Amygdala (tissue), 56 donors: ENCODE measurements around the gene SERPINE1.
"Not testable (repeated sequence)": the region's sequence is repeated elsewhere in the genome, so short reads cannot be mapped to it uniquely, and the experiment has no call there.

Experiments used
- DNase-seq, 56 donors: peaks; one replicate each; lab custom pipeline; 2025; lab: John Stamatoyannopoulos, UW

SERPINE1 gene

GRCh38 chr7:101121991-101122932 is 4.6 kb upstream of the SERPINE1 start:
- DNase-seq: peak in 19 of 56 donors; percentile 5 to 63 (median 14)

- DNase-seq: no peak
These were observed 3.8 kb upstream of the SERPINE1 start for GRCh38 chr7:101122933-101123702.

- no peak for DNase-seq
These were observed 3.2 kb upstream of the SERPINE1 start for GRCh38 chr7:101123703-101124068.

- DNase-seq: peak in 1 of 56 donors; percentile 3
These were observed 2.4 kb upstream of the SERPINE1 start for GRCh38 chr7:101124376-101125056.

GRCh38 chr7:101125989-101126650 is 784 bp upstream of the SERPINE1 start:
- DNase-seq: peak in 15 of 56 donors; percentile 6 to 65 (median 15)

- no peak for DNase-seq
These were observed 646 bp downstream of the SERPINE1 start for GRCh38 chr7:101127460-101128039.

GRCh38 chr7:101128040-101128834 is 1.3 kb downstream of the SERPINE1 start:
- no peak for DNase-seq

- no peak for DNase-seq
These were observed 2.8 kb downstream of the SERPINE1 start for GRCh38 chr7:101129603-101130117.

- not testable (repeated sequence) for DNase-seq
These were observed 6.0 kb downstream of the SERPINE1 start for GRCh38 chr7:101132626-101133600.

GRCh38 chr7:101133621-101134398 is 6.9 kb downstream of the SERPINE1 start:
- no peak for DNase-seq

GRCh38 chr7:101134399-101134980 is 7.6 kb downstream of the SERPINE1 start:
- peak in 1 of 56 donors; percentile 21 for DNase-seq

GRCh38 chr7:101137651-101138212 is 10.8 kb downstream of the SERPINE1 start:
- no peak for DNase-seq

- DNase-seq: peak in 26 of 56 donors; percentile 7 to 65 (median 32)
These were observed 11.4 kb downstream of the SERPINE1 start for GRCh38 chr7:101138213-101138870.

- DNase-seq: no peak
These were observed 13.4 kb downstream of the SERPINE1 start for GRCh38 chr7:101140339-101140699.

- no peak for DNase-seq
These were observed 14.0 kb downstream of the SERPINE1 start for GRCh38 chr7:101140746-101141382.
